SK-N-SH (cell line): ENCODE data around the gene NBEA. TPM values are rescaled to one million over a fixed set of nuclear protein-coding genes. Genes with fewer than 3 reads are reported as not detected.

ENCODE experiments used
- CTCF ChIA-PET: fragments of 300-600, 350-600 bp; formaldehyde crosslinking; extraction: SDS; loops from one replicate; lab custom pipeline; 2021; lab: Yijun Ruan, JAX
- POLR2A ChIA-PET: fragments of 350-600 bp; sonication (Branson Sonifier 250); formaldehyde crosslinking; extraction: SDS; loops from one replicate; lab custom pipeline; 2020; ENCODE audit warnings: antibody characterized with exemption, inconsistent platforms; lab: Yijun Ruan, JAX
- DNase-seq: peaks from one replicate; pipeline ENCODE4 v3.0.0; 2012
- H2AFZ ChIP-seq: fragments of 200-600 bp; sonication (generic); 2 replicates; pipeline ENCODE4 v1.8.1; 2016; ENCODE audit warnings: antibody characterized with exemption, mild to moderate bottlenecking, low read depth
- H3F3A ChIP-seq: fragments of 200-600 bp; sonication (generic); replicated peaks from 2 replicates; pipeline ENCODE3; 2016; ENCODE audit warnings: antibody characterized with exemption, mild to moderate bottlenecking; ENCODE audit not compliant: insufficient read depth
- H3K27ac ChIP-seq, 2 experiments: fragments of 200-500 bp in 1 of 2; fragments of 200-600 bp in 1 of 2; sonication (Bioruptor generic) in 1 of 2; sonication (generic), shearing (Covaris generic) in 1 of 2; 2 replicates each; pipeline versions ENCODE4 v1.5.1 to v1.6.1; 2014 to 2016; ENCODE audit warnings: low read depth in 2 of 2, inconsistent platforms in 1 of 2, low read length in 1 of 2, mild to moderate bottlenecking in 1 of 2, mixed read lengths in 1 of 2
- H3K27me3 ChIP-seq: fragments of 200-600 bp; sonication (generic), shearing (Covaris generic); 2 replicates; pipeline ENCODE4 v1.6.1; 2016; ENCODE audit warnings: mixed run types; ENCODE audit not compliant: insufficient read depth
- H3K36me3 ChIP-seq, 2 experiments: fragments of 200-500 bp in 1 of 2; fragments of 200-600 bp in 1 of 2; sonication (Bioruptor generic) in 1 of 2; sonication (generic) in 1 of 2; replicated peaks in 1 of 2; 2 replicates each; pipeline versions ENCODE3 to v1.5.1; 2014 to 2016; ENCODE audit warnings: low read length in 1 of 2, mild to moderate bottlenecking in 1 of 2; ENCODE audit not compliant: insufficient read depth in 2 of 2, control insufficient read depth in 1 of 2
- H3K4me1 ChIP-seq, 2 experiments: fragments of 200-500 bp in 1 of 2; fragments of 200-600 bp in 1 of 2; sonication (Bioruptor generic) in 1 of 2; sonication (generic), shearing (Covaris generic) in 1 of 2; 2 replicates each; pipeline versions ENCODE4 v1.5.1 to v1.6.1; 2014 to 2016; ENCODE audit warnings: low read depth in 1 of 2, low read length in 1 of 2, mixed run types in 1 of 2; ENCODE audit not compliant: insufficient read depth in 2 of 2, control insufficient read depth in 1 of 2
- H3K4me2 ChIP-seq: fragments of 200-600 bp; sonication (generic), shearing (Covaris generic); 2 replicates; pipeline ENCODE4 v1.6.1; 2017; ENCODE audit warnings: mixed run types
- H3K4me3 ChIP-seq, 2 experiments: fragments of 200-500 bp in 1 of 2; fragments of 200-600 bp in 1 of 2; sonication (Bioruptor generic) in 1 of 2; sonication (generic), shearing (Covaris generic) in 1 of 2; 2 replicates each; pipeline versions ENCODE4 v1.5.1 to v1.8.1; 2014 to 2016; ENCODE audit warnings: low read depth in 2 of 2, inconsistent platforms in 1 of 2, low read length in 1 of 2, mild to moderate bottlenecking in 1 of 2, mixed read lengths in 1 of 2, moderate library complexity in 1 of 2
- H3K79me2 ChIP-seq: fragments of 200-600 bp; sonication (generic); 2 replicates; pipeline ENCODE4 v1.8.1; 2017; ENCODE audit warnings: mild to moderate bottlenecking; ENCODE audit not compliant: insufficient read depth
- H3K9ac ChIP-seq: fragments of 200-600 bp; sonication (generic); 2 replicates; pipeline ENCODE4 v1.6.1; 2017; ENCODE audit warnings: mixed run types
- H3K9me2 ChIP-seq: fragments of 200-600 bp; sonication (generic); 2 replicates; pipeline ENCODE4 v1.6.1; 2017; ENCODE audit warnings: mixed run types
- H3K9me3 ChIP-seq: fragments of 200-600 bp; sonication (generic); 2 replicates; pipeline ENCODE4 v1.6.1; 2017; ENCODE audit warnings: mixed run types, mild to moderate bottlenecking, moderate library complexity
- H4K20me1 ChIP-seq: fragments of 200-600 bp; sonication (generic); 2 replicates; pipeline ENCODE4 v1.6.1; 2017; ENCODE audit warnings: mild to moderate bottlenecking, mixed run types; ENCODE audit not compliant: insufficient read depth
- CHD2 ChIP-seq: fragments of 150-350 bp; IDR thresholded peaks from 2 replicates; pipeline ENCODE4 v1.6.1; 2018; ENCODE audit warnings: low read length; ENCODE audit not compliant: partially characterized antibody
- CTCF ChIP-seq: fragments of 200-600 bp; sonication (generic); IDR thresholded peaks from 2 replicates; pipeline ENCODE4 v1.6.1; 2017; ENCODE audit warnings: antibody characterized with exemption, mild to moderate bottlenecking, moderate library complexity
- EZH2phosphoT487 ChIP-seq: fragments of 200-600 bp; sonication (generic); IDR thresholded peaks from 2 replicates; pipeline ENCODE4 v1.6.1; 2017; ENCODE audit warnings: low read depth, mixed run types, mild to moderate bottlenecking, antibody characterized with exemption, moderate library complexity, borderline replicate concordance
- FOSL2 ChIP-seq: IDR thresholded peaks from 2 replicates; pipeline ENCODE4 v1.4.0; 2012; ENCODE audit warnings: low read depth, mild to moderate bottlenecking, moderate library complexity, borderline replicate concordance
- FOXM1 ChIP-seq: IDR thresholded peaks from 2 replicates; pipeline ENCODE4 v1.4.0; 2012; ENCODE audit warnings: low read depth, mild to moderate bottlenecking
- GATA2 ChIP-seq: sonication (generic); formaldehyde crosslinking; IDR thresholded peaks from 2 replicates; pipeline ENCODE4 v1.5.0; 2020; ENCODE audit warnings: mild to moderate bottlenecking, missing genetic modification reagents
- IRF3 ChIP-seq: fragments of 150-350 bp; IDR thresholded peaks from 2 replicates; pipeline ENCODE4 v1.6.1; 2016; ENCODE audit warnings: mild to moderate bottlenecking, low read depth, low read length
- JUND ChIP-seq: IDR thresholded peaks from 2 replicates; pipeline ENCODE4 v1.4.0; 2012
- MAX ChIP-seq: IDR thresholded peaks from 2 replicates; pipeline ENCODE4 v1.4.0; 2012; ENCODE audit warnings: low read depth
- MEF2A ChIP-seq: IDR thresholded peaks from 2 replicates; pipeline ENCODE4 v1.4.0; 2012; ENCODE audit warnings: low read depth, borderline replicate concordance
- MXI1 ChIP-seq: IDR thresholded peaks from 2 replicates; pipeline ENCODE4 v1.6.1; 2012; ENCODE audit warnings: mild to moderate bottlenecking, low read depth, low read length, improper control_type of control experiment
- NFIC ChIP-seq: IDR thresholded peaks from 2 replicates; pipeline ENCODE4 v1.4.0; 2012; ENCODE audit warnings: borderline replicate concordance
- NRF1 ChIP-seq: IDR thresholded peaks from 2 replicates; pipeline ENCODE4 v1.6.1; 2012; ENCODE audit warnings: low read depth, mild to moderate bottlenecking, low read length
- PBX3 ChIP-seq: IDR thresholded peaks from 2 replicates; pipeline ENCODE4; 2012
- POLR2AphosphoS5 ChIP-seq: IDR thresholded peaks from 2 replicates; pipeline ENCODE4 v1.6.1; 2012; ENCODE audit warnings: low read depth, low read length
- RAD21 ChIP-seq: IDR thresholded peaks from 2 replicates; pipeline ENCODE4 v1.6.1; 2012; ENCODE audit warnings: mild to moderate bottlenecking, low read length
- RFX5 ChIP-seq: IDR thresholded peaks from 2 replicates; pipeline ENCODE4 v1.6.1; 2012; ENCODE audit warnings: mild to moderate bottlenecking, improper control_type of control experiment, low read length
- TCF12 ChIP-seq: IDR thresholded peaks from 2 replicates; pipeline ENCODE4 v1.4.0; 2012
- YY1 ChIP-seq: IDR thresholded peaks from 2 replicates; pipeline ENCODE4 v1.4.0; 2012; ENCODE audit warnings: low read depth, mild to moderate bottlenecking
- ZBTB33 ChIP-seq: IDR thresholded peaks from 2 replicates; pipeline ENCODE4 v1.4.0; 2012; ENCODE audit warnings: low read depth, borderline replicate concordance
- WGBS: methylation state at CpG from one replicate; pipeline ENCODE4 v1.1.6; 2017; ENCODE audit warnings: low lambda C conversion rate; 5-methylcytosine and 5-hydroxymethylcytosine counted together
- polyA plus RNA-seq, 3 experiments: library from polyadenylated mRNA; depleted of rRNA; stranded (reverse); fragments of >200 nt; gene quantifications; 2 replicates each; pipeline ENCODE4 v1.2.3, GENCODE V29; 2012
- TF ChIP-seq, protein P1 (sequence below): fragments of 150-350 bp; IDR thresholded peaks from 2 replicates; pipeline ENCODE4 v1.6.1; 2017; ENCODE audit warnings: antibody characterized with exemption, low read length, low read depth, borderline replicate concordance

The NBEA gene
- polyA plus RNA-seq, 1 of the 3 experiments (the other 2 are of a cell fraction): 12.3 TPM

DNA sequence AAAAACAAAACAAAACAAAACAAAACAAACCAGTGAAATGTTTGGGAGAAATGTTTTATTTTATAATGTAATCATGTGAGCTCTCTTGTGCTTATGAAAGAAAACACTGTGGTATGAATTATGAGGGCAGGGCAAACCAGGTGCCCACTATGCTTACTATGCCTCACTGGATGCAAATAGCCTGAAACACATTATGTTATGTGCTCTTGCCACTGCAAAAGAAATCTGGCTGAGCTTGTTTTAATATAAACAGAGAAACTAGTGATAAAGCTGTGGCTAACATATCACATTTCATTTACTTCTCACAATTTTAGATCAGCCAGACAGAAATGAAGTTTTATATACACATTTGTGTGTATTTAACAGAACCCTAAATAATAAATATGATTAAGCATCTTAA is 8.7 kb upstream of the NBEA start:
- CTCF ChIA-PET: no interaction called here
- H3K27me3 ChIP-seq: no peaks in the 10 kb centered on the region; the same call in 1 of the 2 replicates
- no peak overlapping the region for H3K9ac ChIP-seq
- H3K36me3 ChIP-seq: no peaks in the 10 kb centered on the region
- POLR2A ChIA-PET: no interaction called here
- H3K4me2 ChIP-seq: no peak overlapping the region
- H3K4me1 ChIP-seq: no peaks in the 10 kb centered on the region
- no peak for TF ChIP-seq MXI1
- no peak for TF ChIP-seq FOXM1
- no peak for TF ChIP-seq MAX
- no peak for TF ChIP-seq CTCF
- no peak for TF ChIP-seq MEF2A
- no peak for TF ChIP-seq RAD21
- TF ChIP-seq EZH2phosphoT487: no peak
- TF ChIP-seq PBX3: no peak
- TF ChIP-seq POLR2AphosphoS5: no peak
- no peak for TF ChIP-seq NFIC
- TF ChIP-seq FOSL2: no peak
- no peak for TF ChIP-seq JUND
- no peak for TF ChIP-seq CHD2
- no peak for TF ChIP-seq RFX5
- no peak for TF ChIP-seq YY1
- TF ChIP-seq TCF12: no peak
- TF ChIP-seq GATA2: no peak
- TF ChIP-seq NRF1: no peak
- no peaks in the 10 kb centered on the region for H3K9me3 ChIP-seq
- H3K9me2 ChIP-seq: no peaks in the 10 kb centered on the region
- no peak overlapping the region for H3K27ac ChIP-seq
- no peak for DNase-seq
- H3F3A ChIP-seq: peaks cover 3% of the 10 kb centered on the region
- H2AFZ ChIP-seq: no peak overlapping the region
- H4K20me1 ChIP-seq: no peaks in the 10 kb centered on the region
- no peaks in the 10 kb centered on the region for H3K79me2 ChIP-seq
- no peak overlapping the region for H3K4me3 ChIP-seq

GRCh38 chr13:34933786-34934185 is 8.3 kb upstream of the NBEA start:
- CTCF ChIA-PET: no interaction called here
- Histone ChIP-seq H3K27me3 (no peaks in the 10 kb centered on the region; the same call in 1 of the 2 replicates), H3K4me1 (no peaks in the 10 kb centered on the region), H3K79me2 (no peaks in the 10 kb centered on the region), H3K9me2 (no peaks in the 10 kb centered on the region), H3K4me3 (no peak overlapping the region), H3K9ac (no peak overlapping the region), H3K9me3 (no peaks in the 10 kb centered on the region), H2AFZ (no peak overlapping the region), H4K20me1 (no peaks in the 10 kb centered on the region), H3K27ac (no peak overlapping the region), H3K4me2 (no peak overlapping the region), H3F3A (peaks cover 3% of the 10 kb centered on the region), H3K36me3 (no peaks in the 10 kb centered on the region)
- POLR2A ChIA-PET: no interaction called here
- DNase-seq: no peak
- WGBS: 89% methylated on average over 2 of the region's 2 CpGs
- TF ChIP-seq MEF2A (no peak), NFIC (no peak), POLR2AphosphoS5 (no peak), IRF3 (no peak), PBX3 (no peak), TCF12 (no peak), JUND (no peak), CHD2 (no peak), ZBTB33 (no peak)
- TF ChIP-seq, protein P1, sequence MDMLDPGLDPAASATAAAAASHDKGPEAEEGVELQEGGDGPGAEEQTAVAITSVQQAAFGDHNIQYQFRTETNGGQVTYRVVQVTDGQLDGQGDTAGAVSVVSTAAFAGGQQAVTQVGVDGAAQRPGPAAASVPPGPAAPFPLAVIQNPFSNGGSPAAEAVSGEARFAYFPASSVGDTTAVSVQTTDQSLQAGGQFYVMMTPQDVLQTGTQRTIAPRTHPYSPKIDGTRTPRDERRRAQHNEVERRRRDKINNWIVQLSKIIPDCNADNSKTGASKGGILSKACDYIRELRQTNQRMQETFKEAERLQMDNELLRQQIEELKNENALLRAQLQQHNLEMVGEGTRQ: no peak
